AG09309 (cell line): Measurements from ENCODE around the gene ENDOD1.

ENCODE experiments used
- DNase-seq: peaks from one replicate; pipeline ENCODE4 v3.0.0-alpha.2; 2010; ENCODE audit warnings: low read depth
- H3K4me3 ChIP-seq: 2 replicates; pipeline ENCODE4 v1.5.1; 2011; ENCODE audit warnings: mild to moderate bottlenecking, low read depth, low read length, moderate library complexity; ENCODE audit not compliant: control insufficient read depth
- CTCF ChIP-seq: IDR thresholded peaks from 2 replicates; pipeline ENCODE4 v1.5.1; 2011; ENCODE audit warnings: mild to moderate bottlenecking, low read depth, low read length, inconsistent platforms; ENCODE audit not compliant: insufficient read depth, control insufficient read depth; ENCODE audit errors: missing control alignments

ENDOD1 gene

GRCh38 chr11:95163106-95163505, 73.5 kb downstream of the ENDOD1 start:
- no peak for TF ChIP-seq CTCF
- DNase-seq = no peak
- H3K4me3 ChIP-seq = no peak overlapping the region

GRCh38 chr11:95165638-95166037, 76.0 kb downstream of the ENDOD1 start:
- DNase-seq = no peak
- no peak for TF ChIP-seq CTCF
- H3K4me3 ChIP-seq = no peak overlapping the region

- H3K4me3 ChIP-seq = no peak overlapping the region
- no peak for TF ChIP-seq CTCF
- DNase-seq = no peak
These were observed 77.1 kb downstream of the ENDOD1 start for GRCh38 chr11:95166781-95167180.

GRCh38 chr11:95170294-95170693, 80.6 kb downstream of the ENDOD1 start:
- no peak for TF ChIP-seq CTCF
- no peak for DNase-seq

GRCh38 chr11:95175818-95176380, 86.3 kb downstream of the ENDOD1 start:
- no peak for TF ChIP-seq CTCF
- DNase-seq = no peak
- H3K4me3 ChIP-seq = no peak overlapping the region

More at GRCh38 chr11:95170294-95170693, 80.6 kb downstream of the ENDOD1 start:
- H3K4me3 ChIP-seq = no peak overlapping the region
